Measurements from ENCODE around the gene DAW1. TPM values are rescaled to one million over a fixed set of nuclear protein-coding genes. Genes with fewer than 3 reads are reported as not detected.

Gene DAW1
- total RNA-seq, 1 experiment from 2014 or later: 0.20 TPM

DNA sequence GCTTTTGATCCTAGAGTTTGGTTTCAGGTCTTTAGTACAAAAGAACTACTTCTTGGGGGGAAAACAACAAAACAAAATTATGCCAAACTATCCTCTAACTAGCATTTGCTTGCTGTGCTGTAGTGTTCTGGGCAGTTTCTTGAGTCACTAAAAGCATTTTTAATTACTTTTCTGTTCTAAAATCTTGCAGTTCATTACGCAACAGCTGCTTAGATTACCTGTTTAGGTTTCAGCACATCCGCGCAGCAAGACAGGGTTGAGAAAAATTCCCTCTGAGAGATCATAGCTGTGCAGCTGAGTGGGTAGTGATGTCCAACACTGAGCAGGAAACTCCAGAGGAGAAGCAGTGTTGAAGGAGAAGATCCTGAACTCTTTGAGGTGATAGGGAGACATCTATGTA lies 9.0 kb downstream of the DAW1 start:
- RAD21 ChIA-PET (ENCODE audit: low non-redundant PET in 1 of 2, low total read pairs in 2 of 2, uncharacterized antibody in 2 of 2, unreplicated experiment in 2 of 2): no interaction called here
- Histone ChIP-seq H3K9me3 (ENCODE audit: control insufficient read depth in 1 of 2, insufficient read depth in 1 of 2, low read depth in 1 of 2, low read length in 2 of 2) (no peaks in the 10 kb centered on the region), H3K9me2 (ENCODE audit: insufficient read depth) (no peaks in the 10 kb centered on the region), H3K4me3 (replicated peaks in 1 of 2; ENCODE audit: low read depth in 1 of 2, low read length in 2 of 2) (no peak overlapping the region), H3K79me2 (ENCODE audit: insufficient read depth, low read length) (no peaks in the 10 kb centered on the region), H3K36me3 (ENCODE audit: control insufficient read depth in 1 of 2, insufficient read depth in 2 of 2, low read length in 2 of 2) (no peaks in the 10 kb centered on the region), H3K27me3 (ENCODE audit: insufficient read depth, low read length) (no peaks in the 10 kb centered on the region), H3K27ac (ENCODE audit: low read depth, low read length) (no peak overlapping the region), H2AFZ (ENCODE audit: low read depth, low read length, poor library complexity, severe bottlenecking) (no peak overlapping the region), H3K4me1 (ENCODE audit: control insufficient read depth in 1 of 2, insufficient read depth in 2 of 2, low read length in 2 of 2) (peaks cover 3 to 8% of the 10 kb centered on the region in 2 experiments; a peak in 1 of 4 replicates), H4K20me1 (ENCODE audit: insufficient read depth) (no peaks in the 10 kb centered on the region), H3K9ac (ENCODE audit: low read length) (no peak overlapping the region), H3K4me2 (ENCODE audit: low read length) (no peak overlapping the region)
- CTCF ChIA-PET: interaction anchor here (1.2 to 1.6 kb wide), 2 partner anchors 10 to 18 kb away, joined by 3 to 6 read pairs; no protein-coding TSS in a partner anchor
- BruUV-seq (replicated peaks): no TSS peak
- intact Hi-C loops (cut with micrococcal nuclease): loop anchor here (5.0 to 10.0 kb wide), 3 partner anchors 136 to 396 kb away; partner anchors contain the start of gene SCYGR8
- TF ChIP-seq SIN3A (IDR thresholded peaks at IDR 0.05; ENCODE audit: low read depth) (no peak), CBX3 (IDR thresholded peaks at IDR 0.05; ENCODE audit: low read depth) (no peak), JUND (IDR thresholded peaks at IDR 0.05) (no peak), ELF1 (IDR thresholded peaks at IDR 0.05; ENCODE audit: borderline replicate concordance, low read depth) (no peak), EZH2phosphoT487 (IDR thresholded peaks at IDR 0.05; ENCODE audit: borderline replicate concordance) (no peak)
- ATAC-seq (no peak), DNase-seq (ENCODE audit: low read depth, low spot score) (no peak)
- POLR2A ChIA-PET: no interaction called here

DNA sequence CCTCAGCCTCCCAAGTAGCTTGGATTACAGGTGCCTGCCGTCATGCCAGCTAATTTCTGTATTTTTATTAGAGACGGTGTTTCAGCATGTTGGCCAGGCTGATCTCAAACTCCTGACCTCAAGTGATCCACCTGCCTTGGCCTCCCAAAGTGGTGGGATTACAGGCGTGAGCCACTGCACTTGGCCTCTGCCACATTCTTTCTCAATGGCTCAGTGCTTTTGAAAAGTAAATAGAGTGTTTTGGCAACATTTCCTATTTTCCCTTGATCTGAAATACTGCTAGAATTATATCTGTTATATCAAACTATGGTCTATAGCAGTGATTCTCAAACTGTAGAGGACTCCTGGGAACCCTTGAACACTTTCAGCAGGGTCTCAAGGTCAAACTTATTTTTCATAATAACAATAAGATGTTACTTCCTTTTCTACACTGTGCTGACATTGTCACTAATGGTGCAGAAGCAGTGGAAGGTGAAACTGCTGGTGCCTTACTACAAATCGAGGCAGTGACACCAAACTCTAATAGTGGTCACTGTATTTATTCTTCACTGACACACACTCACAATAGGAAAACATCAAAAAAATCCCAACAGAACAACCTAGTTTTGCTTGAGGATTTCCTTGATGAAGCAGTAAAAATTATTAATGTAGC lies 10.6 kb downstream of the DAW1 start:
- no peak overlapping the region for H2AFZ ChIP-seq (ENCODE audit: low read depth, low read length, poor library complexity, severe bottlenecking)
- H3K9me3 ChIP-seq (ENCODE audit: control insufficient read depth in 1 of 2, insufficient read depth in 1 of 2, low read depth in 1 of 2, low read length in 2 of 2): no peaks in the 10 kb centered on the region
- ChIA-PET CTCF (no interaction called here), POLR2A (no interaction called here), RAD21 (ENCODE audit: low non-redundant PET in 1 of 2, low total read pairs in 2 of 2, uncharacterized antibody in 2 of 2, unreplicated experiment in 2 of 2) (no interaction called here)
- no peaks in the 10 kb centered on the region for H3K27me3 ChIP-seq (ENCODE audit: insufficient read depth, low read length)
- ATAC-seq (no peak), DNase-seq (ENCODE audit: low read depth, low spot score) (no peak)
- H3K36me3 ChIP-seq (ENCODE audit: control insufficient read depth in 1 of 2, insufficient read depth in 2 of 2, low read length in 2 of 2): no peaks in the 10 kb centered on the region
- H3K4me2 ChIP-seq (ENCODE audit: low read length): no peak overlapping the region
- no peaks in the 10 kb centered on the region for H3K9me2 ChIP-seq (ENCODE audit: insufficient read depth)
- H3K27ac ChIP-seq (ENCODE audit: low read depth, low read length): no peak overlapping the region
- BruUV-seq (replicated peaks): no TSS peak
- no peaks in the 10 kb centered on the region for H3K79me2 ChIP-seq (ENCODE audit: insufficient read depth, low read length)
- no peak overlapping the region for H3K4me3 ChIP-seq (replicated peaks in 1 of 2; ENCODE audit: low read depth in 1 of 2, low read length in 2 of 2)
- no peak for TF ChIP-seq EGR1 (IDR thresholded peaks at IDR 0.05; ENCODE audit: low read depth)
- no peak for TF ChIP-seq EZH2 (IDR thresholded peaks at IDR 0.05)
- TF ChIP-seq POLR2AphosphoS5 (IDR thresholded peaks at IDR 0.05; ENCODE audit: low read depth, low read length): no peak
- TF ChIP-seq TCF7L2 (IDR thresholded peaks at IDR 0.05; ENCODE audit: borderline replicate concordance, extremely low read depth, insufficient read depth, insufficient read length): no peak
- H4K20me1 ChIP-seq (ENCODE audit: insufficient read depth): no peaks in the 10 kb centered on the region
- no peak overlapping the region for H3K9ac ChIP-seq (ENCODE audit: low read length)
- intact Hi-C loops (cut with micrococcal nuclease): loop anchor here (5.0 to 10.0 kb wide), 3 partner anchors 137 to 397 kb away; partner anchors contain the start of gene SCYGR8
- H3K4me1 ChIP-seq (ENCODE audit: control insufficient read depth in 1 of 2, insufficient read depth in 2 of 2, low read length in 2 of 2): peaks cover 3 to 8% of the 10 kb centered on the region in 2 experiments; a peak in 1 of 4 replicates
